Bronchial epithelial cell (primary cell): Measurements from ENCODE around the gene JPH2. TPM values are rescaled to one million over a fixed set of nuclear protein-coding genes. Genes with fewer than 3 reads are reported as not detected.

ENCODE experiments used
- DNase-seq: peaks from one replicate; pipeline ENCODE4 v3.0.0-alpha.2; 2010; ENCODE audit warnings: low read depth
- FAIRE-seq: peaks from 2 replicates; lab custom pipeline; 2011; peaks lifted over from hg19 to GRCh38; lab: Jason Lieb, UNC
- H3K27me3 ChIP-seq: 2 replicates; pipeline ENCODE4 v1.5.1; 2011; ENCODE audit warnings: low read length; ENCODE audit not compliant: control insufficient read depth, insufficient read depth
- H3K36me3 ChIP-seq: 2 replicates; pipeline ENCODE4 v1.5.1; 2011; ENCODE audit warnings: low read length; ENCODE audit not compliant: control insufficient read depth, insufficient read depth
- H3K4me3 ChIP-seq: 2 replicates; pipeline ENCODE4 v1.5.1; 2011; ENCODE audit warnings: mild to moderate bottlenecking, low read depth, low read length, control low read depth
- CTCF ChIP-seq: IDR thresholded peaks from 2 replicates; pipeline ENCODE4 v1.5.1; 2011; ENCODE audit warnings: mild to moderate bottlenecking, moderate library complexity, low read length, control low read depth, inconsistent platforms; ENCODE audit not compliant: insufficient read depth, severe bottlenecking
- total RNA-seq: library from RNA; depleted of rRNA; stranded (reverse); fragments of >200 nt; gene quantifications from 2 replicates; pipeline ENCODE4 v1.2.1, GENCODE V29; 2014

The JPH2 gene
- total RNA-seq, 1 donor from 2014 or later: under 0.01 TPM

GRCh38 chr20:44089987-44090674 is 96.9 kb downstream of the JPH2 start:
- peak; percentile 75 for FAIRE-seq
- TF ChIP-seq CTCF: no peak
- peak; percentile 98 for DNase-seq
- Histone ChIP-seq H3K27me3 (no peaks in the 10 kb centered on the region), H3K36me3 (no peaks in the 10 kb centered on the region), H3K4me3 (no peak overlapping the region)

GRCh38 chr20:44087857-44088120 is 99.2 kb downstream of the JPH2 start:
- no peaks in the 10 kb centered on the region for H3K27me3 ChIP-seq

GRCh38 chr20:44087051-44087856 is 99.7 kb downstream of the JPH2 start:
- H3K27me3 ChIP-seq: no peaks in the 10 kb centered on the region
- H3K36me3 ChIP-seq: no peaks in the 10 kb centered on the region
- FAIRE-seq (no peak), DNase-seq (no peak)
- H3K4me3 ChIP-seq: no peak overlapping the region
- TF ChIP-seq CTCF: no peak

More at GRCh38 chr20:44087857-44088120, 99.2 kb downstream of the JPH2 start:
- TF ChIP-seq CTCF: no peak
- DNase-seq (no peak), FAIRE-seq (peak; percentile 18)
- no peak overlapping the region for H3K4me3 ChIP-seq
- no peaks in the 10 kb centered on the region for H3K36me3 ChIP-seq

- TF ChIP-seq CTCF: no peak
- no peaks in the 10 kb centered on the region for H3K36me3 ChIP-seq
- H3K4me3 ChIP-seq: no peak overlapping the region
- FAIRE-seq (no peak), DNase-seq (no peak)
- H3K27me3 ChIP-seq: no peaks in the 10 kb centered on the region
Measured at GRCh38 chr20:44085616-44086434, 101.2 kb downstream of the JPH2 start.

- H3K27me3 ChIP-seq: no peaks in the 10 kb centered on the region
- H3K36me3 ChIP-seq: no peaks in the 10 kb centered on the region
- no peak overlapping the region for H3K4me3 ChIP-seq
- FAIRE-seq: no peak
- no peak for TF ChIP-seq CTCF
- no peak for DNase-seq
Measured at GRCh38 chr20:44084891-44085290, 102.1 kb downstream of the JPH2 start.
